Sigmoid colon (tissue), 3 donors: ENCODE data around the gene COL11A1.
"Not testable (repeated sequence)": the region's sequence is repeated elsewhere in the genome, so short reads cannot be mapped to it uniquely, and the experiment has no call there.

ENCODE experiments used
- POLR2A ChIP-seq, 2 donors: fragments of 450-650 bp; IDR thresholded peaks; one replicate each; pipeline ENCODE4 v1.6.1; 2016; ENCODE audit warnings: antibody characterized with exemption in 2 of 2, mild to moderate bottlenecking in 2 of 2, moderate library complexity in 2 of 2
- TF ChIP-seq, protein P1 (sequence below), 4 experiments: fragments of 450-650 bp in 3 of 4; fragments of 200-600 bp in 1 of 4; IDR thresholded peaks; one replicate each; pipeline ENCODE4 v1.5.1; 2016 to 2019; ENCODE audit warnings: antibody characterized with exemption in 4 of 4, mild to moderate bottlenecking in 3 of 4, moderate library complexity in 2 of 4

DNA sequence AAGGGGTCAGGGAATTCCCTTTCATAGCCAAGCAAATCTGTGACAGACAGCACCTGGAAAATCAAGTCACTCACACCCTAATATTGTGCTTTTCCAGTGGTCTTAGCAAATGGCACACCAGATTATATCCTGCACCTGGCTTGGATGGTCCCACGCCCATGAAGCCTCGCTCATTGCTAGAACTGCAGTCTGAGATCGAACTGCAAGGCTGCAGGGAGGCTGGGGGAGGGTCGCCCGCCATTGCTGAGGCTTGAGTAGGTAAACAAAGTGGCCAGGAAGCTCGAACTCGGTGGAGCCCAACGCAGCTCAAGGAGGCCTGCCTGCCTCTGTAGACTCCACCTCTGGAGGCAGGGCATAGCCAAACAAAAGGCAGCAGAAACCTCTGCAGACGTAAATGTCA, 281.6 kb downstream of the COL11A1 start:
- TF ChIP-seq, protein P1, sequence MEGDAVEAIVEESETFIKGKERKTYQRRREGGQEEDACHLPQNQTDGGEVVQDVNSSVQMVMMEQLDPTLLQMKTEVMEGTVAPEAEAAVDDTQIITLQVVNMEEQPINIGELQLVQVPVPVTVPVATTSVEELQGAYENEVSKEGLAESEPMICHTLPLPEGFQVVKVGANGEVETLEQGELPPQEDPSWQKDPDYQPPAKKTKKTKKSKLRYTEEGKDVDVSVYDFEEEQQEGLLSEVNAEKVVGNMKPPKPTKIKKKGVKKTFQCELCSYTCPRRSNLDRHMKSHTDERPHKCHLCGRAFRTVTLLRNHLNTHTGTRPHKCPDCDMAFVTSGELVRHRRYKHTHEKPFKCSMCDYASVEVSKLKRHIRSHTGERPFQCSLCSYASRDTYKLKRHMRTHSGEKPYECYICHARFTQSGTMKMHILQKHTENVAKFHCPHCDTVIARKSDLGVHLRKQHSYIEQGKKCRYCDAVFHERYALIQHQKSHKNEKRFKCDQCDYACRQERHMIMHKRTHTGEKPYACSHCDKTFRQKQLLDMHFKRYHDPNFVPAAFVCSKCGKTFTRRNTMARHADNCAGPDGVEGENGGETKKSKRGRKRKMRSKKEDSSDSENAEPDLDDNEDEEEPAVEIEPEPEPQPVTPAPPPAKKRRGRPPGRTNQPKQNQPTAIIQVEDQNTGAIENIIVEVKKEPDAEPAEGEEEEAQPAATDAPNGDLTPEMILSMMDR (IDR thresholded peaks at IDR 0.05), result not testable (repeated sequence)
- TF ChIP-seq POLR2A (IDR thresholded peaks at IDR 0.05), result not testable (repeated sequence)
